T1000 (cell line): ENCODE data around the gene ATF6B.
"Not testable (repeated sequence)": the region's sequence is repeated elsewhere in the genome, so short reads cannot be mapped to it uniquely, and the experiment has no call there.

Experiments
- DNase-seq: peaks from one replicate; lab custom pipeline; 2025; ENCODE audit warnings: mixed read lengths; lab: John Stamatoyannopoulos, UW

The ATF6B gene

GRCh38 chr6:32154514-32155161, 26.6 kb upstream of the ATF6B start:
- peak; percentile 60 for DNase-seq

GRCh38 chr6:32153564-32154513, 25.8 kb upstream of the ATF6B start, which contains the start of gene PPT2:
Gene PPT2 (plus strand): TSS chr6:32154141. CDS start chr6:32154595, 454 bp downstream.
- peak; percentile 83 for DNase-seq

DNA sequence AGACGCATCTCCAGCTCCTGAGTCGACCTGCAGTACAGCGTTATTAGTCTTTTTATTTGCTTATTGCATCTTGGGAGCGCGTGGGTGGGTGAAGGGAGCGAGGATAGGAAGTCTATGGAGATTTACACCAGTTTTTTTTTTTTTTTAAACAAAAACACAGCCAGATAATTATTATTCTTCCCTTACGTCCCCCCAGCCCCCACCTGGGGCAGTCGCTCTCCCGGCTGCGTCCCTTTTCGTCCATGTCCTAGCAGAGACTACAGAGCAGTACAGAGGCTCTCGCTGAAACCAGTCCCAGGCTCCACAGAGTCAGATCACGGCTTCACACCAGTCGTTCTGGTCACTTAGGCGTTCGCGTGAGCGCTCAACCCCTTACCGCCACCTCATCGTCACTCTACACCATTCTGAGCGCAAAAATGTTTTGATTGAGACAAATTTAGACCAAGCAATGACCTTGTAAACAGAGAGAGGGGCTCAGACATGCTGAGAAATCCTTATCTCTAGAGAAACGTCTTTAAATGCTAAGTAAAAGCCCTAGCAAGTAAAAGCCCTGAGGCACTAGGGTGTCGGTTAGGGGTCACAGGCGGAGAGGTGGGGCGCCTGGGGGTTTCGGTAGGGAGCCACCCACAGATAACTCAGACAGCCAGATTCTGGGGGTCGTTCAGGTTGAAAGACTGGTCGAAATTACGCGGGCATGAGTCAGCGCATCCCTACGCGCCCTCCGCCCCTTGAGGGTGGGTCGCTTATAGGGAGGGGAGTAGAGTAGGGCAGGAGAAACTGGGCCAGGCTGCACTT, 24.9 kb upstream of the ATF6B start:
- DNase-seq = peak; percentile 45

DNA sequence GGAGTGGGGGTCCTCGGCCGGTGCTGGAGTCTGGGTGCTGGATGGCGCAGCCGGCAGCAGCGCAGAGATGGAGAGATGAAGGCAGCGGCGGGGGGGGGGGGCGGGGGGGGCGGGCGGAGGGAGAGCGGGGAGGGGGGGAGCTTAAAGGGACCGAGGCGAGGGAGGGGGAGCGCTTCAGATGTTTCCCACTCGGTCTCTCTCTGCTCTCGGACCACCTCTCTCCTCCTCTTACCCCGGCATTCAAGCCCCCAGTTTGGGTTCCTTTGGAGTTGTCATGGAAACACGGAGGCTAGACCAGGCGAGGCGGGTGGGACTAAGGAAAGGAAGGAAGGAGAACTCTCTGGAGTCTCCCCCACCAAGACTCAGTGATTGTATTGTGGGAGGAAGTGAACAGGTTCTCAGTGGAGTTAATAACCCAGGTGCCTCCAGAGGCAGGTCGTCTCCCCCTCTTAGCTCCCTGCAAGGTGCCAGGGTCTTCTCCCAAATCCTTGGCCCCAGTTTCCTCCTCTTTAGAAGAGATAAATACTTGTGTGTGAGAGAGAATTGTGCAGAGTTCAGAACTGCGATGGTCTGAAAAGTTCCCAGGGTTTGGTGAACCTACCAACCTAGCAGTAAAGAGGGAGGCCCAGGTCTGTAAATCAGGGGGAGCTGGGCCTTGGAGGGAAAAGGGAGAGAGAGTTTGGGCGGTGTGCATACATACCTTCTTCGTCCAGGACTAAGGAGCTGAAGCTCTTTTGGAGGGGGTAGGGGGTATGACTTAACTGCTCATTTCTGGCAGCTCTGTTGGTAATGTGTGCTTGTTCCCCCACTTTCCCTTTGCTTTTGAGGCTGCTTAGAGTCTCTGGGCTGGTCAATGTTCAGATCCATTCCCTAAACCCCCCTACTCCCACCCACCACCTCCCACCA, 24.1 kb upstream of the ATF6B start, which contains the start of gene PRRT1:
TSS of gene PRRT1 (minus strand) at position 77 of the 906 bp plus-strand sequence. CDS start 112 bp downstream, outside the sequence.
- no peak for DNase-seq

DNA sequence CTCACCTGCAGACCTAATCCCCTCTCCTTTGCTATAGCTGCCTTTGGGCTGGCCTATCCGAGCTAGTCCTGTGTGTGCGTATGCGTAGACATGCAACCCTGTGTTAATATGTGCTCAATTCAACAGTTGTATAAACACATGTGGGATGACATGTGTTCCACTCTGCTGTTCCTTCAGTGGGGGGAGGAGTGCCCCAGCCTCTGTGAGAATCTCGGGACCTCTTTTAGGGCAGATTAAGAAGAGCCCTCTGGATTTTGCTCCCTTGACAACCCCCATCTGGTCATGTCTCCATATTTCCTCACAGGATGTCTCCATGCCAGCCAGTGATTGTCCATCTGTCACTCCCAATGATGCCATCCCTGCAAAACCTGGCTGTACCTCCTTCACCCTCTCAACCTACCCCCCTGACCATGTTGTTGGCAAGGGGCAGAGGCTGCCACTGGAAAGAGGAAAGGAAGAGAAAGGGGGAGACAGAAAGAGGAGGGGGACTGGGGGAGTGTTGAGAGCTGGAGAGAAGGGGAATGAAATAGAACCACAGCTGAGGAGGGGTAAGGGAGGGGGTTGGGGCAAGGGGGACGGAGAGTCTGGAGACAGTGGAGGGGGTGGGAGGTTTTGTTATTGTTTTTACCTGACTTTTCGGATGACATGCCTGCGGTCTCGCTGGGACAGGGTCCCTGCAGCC, 23.3 kb upstream of the ATF6B start:
- no peak for DNase-seq

GRCh38 chr6:32149932-32150870, 22.2 kb upstream of the ATF6B start:
- no peak for DNase-seq

- no peak for DNase-seq
Measured at GRCh38 chr6:32149092-32149755, 21.2 kb upstream of the ATF6B start.

DNA sequence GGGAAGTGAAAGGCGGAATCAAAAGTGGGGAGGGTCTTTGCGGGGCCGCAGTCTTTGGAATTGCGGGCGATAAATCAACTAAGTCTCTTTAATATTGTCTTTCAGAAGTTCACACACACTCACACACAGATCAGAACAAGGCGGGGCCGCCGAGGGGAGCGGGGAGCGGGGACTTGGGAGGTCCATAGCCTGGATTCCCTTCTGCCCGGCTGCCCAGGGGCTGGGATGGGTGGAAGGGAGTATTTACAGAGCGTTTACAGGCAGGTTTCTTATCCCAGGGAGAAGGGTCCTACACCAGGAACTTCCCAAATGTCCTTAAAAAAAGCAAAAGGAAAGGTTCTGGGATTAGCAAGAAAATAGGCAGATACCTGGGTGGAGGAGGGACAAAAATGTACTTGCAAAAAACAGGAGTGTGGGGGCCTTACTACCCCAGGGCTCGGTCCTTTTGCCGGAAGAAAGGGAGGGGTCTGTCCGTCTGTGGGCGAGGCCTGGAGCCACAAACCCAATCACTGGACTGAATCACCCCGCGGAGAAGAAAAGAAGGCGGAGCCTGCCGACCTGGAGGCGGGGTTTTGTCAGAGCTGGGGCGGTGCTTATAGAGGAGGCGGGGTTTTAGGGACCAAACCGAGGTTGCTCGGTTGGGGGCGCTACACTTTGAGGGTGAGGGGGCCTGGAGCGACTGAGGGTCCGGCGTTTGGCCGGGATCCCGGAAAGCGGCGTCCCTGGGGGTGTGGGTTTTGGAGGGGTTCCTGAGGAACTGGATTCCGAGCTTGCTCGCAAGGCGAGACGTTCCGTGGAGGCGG, 20.4 kb upstream of the ATF6B start:
- no peak for DNase-seq

GRCh38 chr6:32147401-32148132, 19.5 kb upstream of the ATF6B start:
- DNase-seq = no peak

DNA sequence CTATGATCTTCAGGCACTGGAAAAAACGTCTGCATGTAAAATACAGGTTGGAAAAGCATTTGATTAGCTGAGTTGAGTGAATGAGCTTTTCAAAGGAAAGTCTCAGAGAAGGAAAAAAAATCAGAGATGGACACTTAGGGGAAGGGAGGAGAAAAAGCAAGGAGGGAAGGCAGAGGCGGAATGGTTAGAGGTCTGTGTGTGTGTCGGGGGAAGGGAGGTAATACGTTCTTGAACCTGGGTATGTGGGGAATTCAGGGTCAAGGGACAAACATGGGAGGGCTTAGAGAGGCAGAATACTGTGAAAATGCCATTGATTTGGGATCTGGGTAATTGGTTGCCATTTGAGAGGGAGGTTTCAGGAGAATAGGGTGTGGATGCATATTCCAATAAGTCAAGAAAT, 18.6 kb upstream of the ATF6B start:
- DNase-seq = no peak

DNA sequence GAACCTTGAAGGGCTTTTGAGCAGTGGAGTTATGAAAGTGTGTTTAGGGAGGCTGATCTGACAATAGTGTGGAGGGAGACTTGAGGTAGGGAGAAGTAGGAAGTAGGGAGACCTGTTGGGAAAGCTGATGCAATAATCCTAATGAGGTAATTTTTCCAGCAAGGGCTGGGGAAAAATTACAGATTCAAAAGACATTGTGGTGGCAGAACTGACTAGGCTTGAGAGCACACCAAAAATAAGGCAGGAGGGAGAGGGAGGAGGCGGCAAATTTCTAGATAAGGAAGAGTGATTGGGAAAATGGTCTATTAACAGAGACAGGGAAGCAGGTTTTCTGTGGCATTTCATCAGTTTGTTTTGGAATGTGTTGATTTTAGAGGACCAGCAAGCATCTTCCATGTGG, 18.2 kb upstream of the ATF6B start:
- no peak for DNase-seq

- DNase-seq = not testable (repeated sequence)
Measured at GRCh38 chr6:32144238-32144637, 16.2 kb upstream of the ATF6B start.

DNA sequence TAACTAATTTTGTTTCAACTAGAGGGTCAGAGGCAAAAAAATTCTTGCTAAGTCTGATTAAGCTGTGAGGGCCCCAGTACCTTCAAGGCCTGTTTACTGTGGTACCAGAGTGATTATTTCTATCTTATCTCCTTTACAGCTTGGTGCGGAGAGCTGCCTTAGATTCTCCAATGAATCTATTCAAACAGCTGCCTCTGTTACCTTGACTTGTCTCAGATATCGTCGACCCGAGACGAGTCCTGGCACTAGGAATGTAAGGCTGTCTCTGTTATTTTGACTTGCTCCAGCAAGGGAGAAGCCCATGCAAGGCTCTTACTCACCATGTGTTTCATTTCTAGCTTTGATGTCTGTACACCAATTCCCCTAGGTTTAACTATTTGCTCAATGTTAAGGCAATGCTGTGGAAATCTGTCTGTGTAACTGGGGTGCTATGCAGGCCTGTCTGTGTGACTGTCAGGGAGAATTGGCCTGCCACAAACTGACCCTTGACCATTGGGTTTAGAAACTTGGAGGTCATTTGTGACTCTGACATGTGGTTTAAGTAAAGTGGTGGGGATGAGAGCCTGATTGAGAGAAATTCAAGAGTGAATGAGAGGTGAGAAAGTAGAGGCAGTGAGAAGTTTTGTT, 12.5 kb upstream of the ATF6B start:
- no peak for DNase-seq

GRCh38 chr6:32139590-32139989, 11.5 kb upstream of the ATF6B start:
- DNase-seq = no peak

DNA sequence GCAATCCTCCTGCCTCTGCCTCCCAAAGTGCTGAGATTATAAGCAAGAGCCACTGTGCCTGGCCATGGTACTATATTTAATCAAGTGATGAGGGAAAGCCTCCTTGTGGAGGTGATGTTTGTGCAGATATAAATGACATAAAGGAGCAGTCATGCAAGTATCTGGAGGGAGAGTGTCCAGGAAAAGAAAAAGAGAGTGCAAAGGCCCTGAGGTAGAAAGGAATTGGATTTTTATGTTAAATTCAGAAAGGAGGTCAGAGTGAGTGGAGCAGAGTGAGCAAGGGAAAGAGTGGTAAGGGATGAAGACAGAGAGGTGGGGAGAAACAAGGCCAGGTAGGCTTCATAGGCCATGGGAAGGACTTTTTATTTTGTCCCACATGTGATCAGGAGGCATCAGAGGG, 9.4 kb upstream of the ATF6B start:
- DNase-seq = no peak

DNA sequence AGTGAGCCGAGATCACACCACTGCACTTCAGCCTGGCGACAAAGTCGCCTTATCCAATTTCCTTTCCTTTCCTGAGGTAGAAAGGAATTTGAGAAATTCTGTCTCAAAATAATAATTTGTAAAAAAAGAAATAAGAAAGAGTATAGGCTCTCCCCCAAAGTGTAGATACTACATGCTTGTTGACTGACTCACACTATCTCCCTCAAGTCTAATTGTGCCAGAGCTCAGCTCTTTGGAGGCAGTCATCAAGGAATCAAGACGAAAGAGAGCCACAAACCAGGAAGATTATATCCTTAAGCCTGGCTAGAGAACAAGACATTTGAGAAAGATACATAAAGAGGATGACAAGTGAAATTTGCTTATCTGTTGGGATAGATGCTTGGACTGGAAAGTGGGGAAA, 5.7 kb upstream of the ATF6B start:
- DNase-seq = no peak

DNA sequence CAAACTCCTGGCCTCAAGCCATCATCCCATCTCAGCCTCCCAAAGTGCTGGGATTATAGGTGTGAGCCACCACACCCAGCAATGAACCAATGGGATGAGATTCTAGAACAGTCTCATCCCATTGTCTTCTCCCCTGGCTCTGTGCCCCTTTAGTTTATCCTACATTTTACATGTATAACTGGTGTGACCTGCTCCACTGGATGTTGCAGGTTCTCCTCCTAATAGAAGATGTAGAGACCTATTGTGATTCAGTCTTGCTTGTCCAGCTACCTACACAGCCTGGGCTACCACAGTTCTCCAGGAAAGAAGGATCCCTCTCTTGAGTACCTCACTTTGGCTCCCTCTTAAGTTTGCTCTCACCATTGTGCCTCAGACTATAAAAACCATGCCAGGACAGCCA, 4.1 kb upstream of the ATF6B start:
- DNase-seq = no peak
